ENCODE measurements around the gene QKI.

QKI gene

DNA sequence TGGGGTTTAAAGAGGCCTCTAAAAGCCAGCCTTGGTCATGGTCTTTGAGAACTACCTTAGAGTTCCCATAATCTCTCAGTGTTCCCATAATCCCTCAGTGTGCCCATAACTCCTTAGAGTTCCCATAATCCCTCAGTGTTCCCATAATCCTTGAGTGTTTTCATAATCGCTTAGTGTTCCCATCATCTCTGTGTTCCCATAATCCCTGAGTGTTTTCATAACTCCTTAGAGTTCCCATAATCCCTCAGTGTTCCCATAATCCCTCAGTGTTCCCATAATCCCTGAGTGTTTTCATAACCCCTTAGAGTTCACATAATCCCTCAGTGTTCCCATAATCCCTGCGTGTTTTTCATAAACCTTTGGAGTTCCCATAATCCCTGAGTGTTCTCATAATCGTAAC is 199.2 kb downstream of the QKI start:
- DNase-seq (ENCODE audit: low spot score): no peak

DNA sequence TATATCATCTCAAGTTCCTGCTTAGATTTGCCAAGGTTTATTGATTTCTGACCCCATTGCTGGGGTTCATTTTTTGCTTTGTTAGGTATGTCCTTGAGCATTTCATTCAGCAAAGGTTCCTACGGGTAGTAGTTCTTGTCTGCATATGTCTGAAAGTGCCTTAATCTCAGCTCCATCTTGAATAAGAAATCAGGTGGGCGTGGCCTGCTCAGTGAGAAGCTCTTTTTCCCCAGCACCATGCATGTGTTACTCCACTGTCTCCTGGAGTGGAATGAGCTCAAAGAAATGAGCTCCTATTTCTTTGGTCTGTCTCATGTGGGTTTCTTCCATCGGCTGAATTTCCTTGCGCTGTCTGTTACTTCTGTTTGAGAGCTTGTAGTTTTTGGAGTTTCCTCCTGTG is 201.9 kb downstream of the QKI start:
- DNase-seq (ENCODE audit: low spot score): no peak

GRCh38 chr6:163617549-163617948 is 203.0 kb downstream of the QKI start:
- DNase-seq (ENCODE audit: low spot score): no peak

DNA sequence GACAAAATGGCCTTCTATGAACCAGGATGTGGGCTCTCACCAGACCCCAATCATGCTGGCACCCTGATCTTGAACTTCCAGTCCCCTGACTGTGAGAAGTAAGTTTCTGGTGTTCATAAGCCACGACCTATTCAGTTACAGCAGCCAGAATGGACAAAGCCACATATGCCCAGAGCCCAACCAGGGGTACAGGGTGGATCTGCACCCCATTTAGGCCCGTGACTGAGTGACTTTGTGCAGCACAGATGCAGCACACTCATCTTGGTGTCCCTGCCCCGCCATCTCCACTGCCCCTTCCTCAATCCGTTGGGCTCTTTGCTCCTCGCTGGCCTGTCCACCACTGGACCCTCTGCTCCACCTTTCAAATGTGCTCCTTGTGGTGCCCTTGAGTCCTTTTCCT is 205.6 kb downstream of the QKI start:
- DNase-seq (ENCODE audit: low spot score): no peak

- no peak for DNase-seq (ENCODE audit: low spot score)
These were observed 206.3 kb downstream of the QKI start for GRCh38 chr6:163620670-163621330.

DNA sequence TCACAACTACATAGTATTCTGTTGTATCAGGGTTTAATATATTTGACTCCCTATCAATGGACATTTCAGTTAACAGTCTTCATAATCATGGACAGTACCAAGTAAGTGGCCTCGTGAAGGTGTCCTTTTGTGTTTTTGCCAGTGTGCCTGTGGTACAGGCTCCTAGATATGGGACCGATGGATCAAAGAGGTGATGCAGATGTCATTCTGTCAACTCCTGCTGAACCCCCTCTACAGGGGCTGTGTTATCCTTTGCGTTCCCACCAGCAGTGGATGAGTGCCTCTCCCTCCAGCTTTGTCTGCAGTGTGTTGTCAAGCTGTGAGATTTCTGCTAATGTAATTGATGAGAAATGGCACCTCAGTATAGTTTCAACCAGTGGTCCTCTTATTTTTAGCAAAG is 210.7 kb downstream of the QKI start:
- no peak for DNase-seq (ENCODE audit: low spot score)

DNA sequence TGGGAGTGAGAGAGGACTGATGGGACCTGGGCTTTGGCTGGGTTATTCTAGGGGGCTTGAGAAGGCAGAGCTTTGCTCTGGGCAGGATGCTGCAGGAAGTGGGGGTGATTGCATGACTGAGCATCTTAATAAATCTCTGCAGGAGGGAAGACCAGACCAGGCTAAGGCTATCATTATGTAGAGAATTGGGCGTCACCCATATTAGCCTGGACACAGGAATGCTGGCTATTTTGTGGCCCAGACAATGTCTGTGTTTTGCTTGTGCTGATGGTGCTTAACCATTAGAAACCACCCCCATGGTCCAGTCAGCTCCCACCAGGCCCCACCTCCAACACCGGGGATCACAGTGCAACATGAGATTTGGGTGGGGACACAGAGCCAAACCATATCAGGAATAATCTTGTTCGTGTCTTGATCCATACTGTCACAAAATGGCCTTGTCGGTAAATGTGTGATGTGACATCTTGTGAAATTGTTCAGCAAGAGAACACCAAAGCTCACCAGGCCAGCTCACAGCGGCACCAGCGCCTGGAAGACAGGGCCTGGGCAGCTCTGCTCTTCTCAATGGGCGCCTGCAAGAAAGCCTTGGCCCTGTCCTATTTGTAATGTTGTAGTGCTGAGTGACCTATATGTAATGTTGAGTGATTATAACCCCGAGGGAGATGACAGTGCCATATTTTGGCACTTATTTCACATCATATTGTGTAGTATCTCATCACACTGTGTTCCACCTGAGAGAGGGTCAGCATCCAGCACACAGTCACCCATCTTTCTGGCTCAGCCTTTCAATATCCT is 211.8 kb downstream of the QKI start:
- DNase-seq (ENCODE audit: low spot score): no peak

- DNase-seq (ENCODE audit: low spot score): no peak
These were observed 212.9 kb downstream of the QKI start for GRCh38 chr6:163627274-163628062.

Data from ecto neural progenitor cell (in vitro differentiated cells).